Endodermal cell (in vitro differentiated cells): ENCODE data around the gene GDF2. TPM values are rescaled to one million over a fixed set of nuclear protein-coding genes. Genes with fewer than 3 reads are reported as not detected.
A peak's percentile ranks its signal among the peaks of the same experiment; 100 is the strongest.

ENCODE experiments used
- DNase-seq: peaks from one replicate; pipeline ENCODE4 v3.0.0-alpha.2; 2017
- H3K27ac ChIP-seq: 2 replicates; pipeline ENCODE4 v1.5.1; 2013; ENCODE audit warnings: mild to moderate bottlenecking, low read depth, low read length, moderate library complexity
- H3K27me3 ChIP-seq: 2 replicates; pipeline ENCODE4 v1.6.1; 2013; ENCODE audit warnings: mild to moderate bottlenecking, low read length, moderate library complexity; ENCODE audit not compliant: insufficient read depth, control insufficient read depth, poor library complexity, severe bottlenecking
- H3K36me3 ChIP-seq: 2 replicates; pipeline ENCODE4 v1.7.0; 2013; ENCODE audit warnings: mild to moderate bottlenecking, low read length, moderate library complexity; ENCODE audit not compliant: control insufficient read depth, insufficient read depth
- H3K4me1 ChIP-seq: one replicate; pipeline ENCODE4 v1.7.0; 2013; ENCODE audit warnings: low read length; ENCODE audit not compliant: control insufficient read depth, insufficient read depth
- H3K4me3 ChIP-seq: 2 replicates; pipeline ENCODE4 v1.5.1; 2013; ENCODE audit warnings: mild to moderate bottlenecking, low read length, moderate library complexity
- H3K9ac ChIP-seq: 2 replicates; pipeline ENCODE4 v1.6.1; 2013; ENCODE audit warnings: mild to moderate bottlenecking, low read length, moderate library complexity; ENCODE audit not compliant: poor library complexity, severe bottlenecking; ENCODE audit errors: extremely low read depth
- H3K9me3 ChIP-seq: 2 replicates; pipeline ENCODE4 v1.6.1; 2013; ENCODE audit warnings: mild to moderate bottlenecking, low read length, moderate library complexity; ENCODE audit not compliant: control insufficient read depth
- H3K27ac Mint-ChIP-seq: 2 replicates; pipeline ENCODE4 v1.8.0; 2020; ENCODE audit warnings: mixed read lengths
- H3K27me3 Mint-ChIP-seq: 2 replicates; pipeline ENCODE4 v1.8.0; 2021; ENCODE audit warnings: mild to moderate bottlenecking, mixed read lengths; ENCODE audit not compliant: insufficient read depth
- H3K36me3 Mint-ChIP-seq: 2 replicates; pipeline ENCODE4 v1.8.0; 2020; ENCODE audit warnings: low read depth, mixed read lengths
- H3K4me1 Mint-ChIP-seq: 2 replicates; pipeline ENCODE4 v1.8.0; 2020; ENCODE audit warnings: mixed read lengths
- H3K4me3 Mint-ChIP-seq: 2 replicates; pipeline ENCODE4 v1.8.0; 2020; ENCODE audit warnings: mild to moderate bottlenecking, moderate library complexity, mixed read lengths
- H3K9me3 Mint-ChIP-seq: 2 replicates; pipeline ENCODE4 v1.8.0; 2020; ENCODE audit warnings: mild to moderate bottlenecking, mixed read lengths
- WGBS, 2 experiments: methylation state at CpG; one replicate each; pipeline versions ENCODE4 v1.1.5 to v1.1.7; 2013; ENCODE audit warnings: missing lambda C conversion rate in 2 of 2, mixed read lengths in 1 of 2; ENCODE audit not compliant: insufficient coverage in 1 of 2, insufficient read length in 1 of 2; 5-methylcytosine and 5-hydroxymethylcytosine counted together
- total RNA-seq, 2 donors: library from RNA; stranded (reverse); fragmentation: NEBNext Ultra II Directional in 1 of 2; extraction: Animal tissue kit (Norgen Biotek cat#: 25700) in 1 of 2; gene quantifications; 2 replicates in 1 of 2; 3 replicates in 1 of 2; pipeline ENCODE4 v1.2.1, GENCODE V29; 2021
- TF ChIP-seq, protein P1 (sequence below): fragments of 200-600 bp; sonication (generic); conservative IDR thresholded peaks from 2 replicates; pipeline ENCODE4 v1.5.0; 2021; ENCODE audit warnings: antibody characterized with exemption, mild to moderate bottlenecking

Gene GDF2
- total RNA-seq, 2 donors from 2014 or later = not detected

DNA sequence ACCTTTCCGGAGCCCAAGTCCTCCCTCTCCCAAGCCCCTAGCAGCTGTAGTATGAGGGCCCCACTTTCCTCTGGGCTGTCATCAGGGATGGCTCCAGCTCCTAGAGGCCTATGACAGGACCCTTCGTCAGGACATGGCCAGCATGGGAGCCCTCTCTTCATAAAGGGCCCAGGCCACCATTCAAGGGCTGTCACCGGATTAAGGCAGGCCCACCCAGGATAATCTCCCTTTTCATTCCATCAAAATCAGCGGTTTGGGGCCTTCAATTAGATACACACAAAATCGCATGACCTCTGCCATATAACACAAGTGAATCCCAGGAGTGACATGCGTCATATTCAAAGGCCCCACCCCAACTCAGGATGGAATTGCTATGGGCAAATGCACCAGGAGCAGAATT lies 34.4 kb upstream of the GDF2 start:
- no peak overlapping the region for H3K27ac Mint-ChIP-seq
- H3K9ac ChIP-seq = no peak overlapping the region
- WGBS, 2 experiments = 70 to 87% methylated on average over 3 to 6 of the region's 6 CpGs
- no peaks in the 10 kb centered on the region for H3K4me1 ChIP-seq
- DNase-seq = no peak
- H3K27me3 Mint-ChIP-seq = peaks cover 23% of the 10 kb centered on the region
- H3K27ac ChIP-seq = no peak overlapping the region
- no peak overlapping the region for H3K4me3 ChIP-seq
- no peak overlapping the region for H3K4me3 Mint-ChIP-seq
- no peaks in the 10 kb centered on the region for H3K36me3 ChIP-seq
- TF ChIP-seq, protein P1, sequence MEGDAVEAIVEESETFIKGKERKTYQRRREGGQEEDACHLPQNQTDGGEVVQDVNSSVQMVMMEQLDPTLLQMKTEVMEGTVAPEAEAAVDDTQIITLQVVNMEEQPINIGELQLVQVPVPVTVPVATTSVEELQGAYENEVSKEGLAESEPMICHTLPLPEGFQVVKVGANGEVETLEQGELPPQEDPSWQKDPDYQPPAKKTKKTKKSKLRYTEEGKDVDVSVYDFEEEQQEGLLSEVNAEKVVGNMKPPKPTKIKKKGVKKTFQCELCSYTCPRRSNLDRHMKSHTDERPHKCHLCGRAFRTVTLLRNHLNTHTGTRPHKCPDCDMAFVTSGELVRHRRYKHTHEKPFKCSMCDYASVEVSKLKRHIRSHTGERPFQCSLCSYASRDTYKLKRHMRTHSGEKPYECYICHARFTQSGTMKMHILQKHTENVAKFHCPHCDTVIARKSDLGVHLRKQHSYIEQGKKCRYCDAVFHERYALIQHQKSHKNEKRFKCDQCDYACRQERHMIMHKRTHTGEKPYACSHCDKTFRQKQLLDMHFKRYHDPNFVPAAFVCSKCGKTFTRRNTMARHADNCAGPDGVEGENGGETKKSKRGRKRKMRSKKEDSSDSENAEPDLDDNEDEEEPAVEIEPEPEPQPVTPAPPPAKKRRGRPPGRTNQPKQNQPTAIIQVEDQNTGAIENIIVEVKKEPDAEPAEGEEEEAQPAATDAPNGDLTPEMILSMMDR = no peak
- H3K9me3 Mint-ChIP-seq = no peaks in the 10 kb centered on the region
- no peaks in the 10 kb centered on the region for H3K27me3 ChIP-seq
- no peaks in the 10 kb centered on the region for H3K9me3 ChIP-seq
- H3K4me1 Mint-ChIP-seq = no peaks in the 10 kb centered on the region
- no peaks in the 10 kb centered on the region for H3K36me3 Mint-ChIP-seq

DNA sequence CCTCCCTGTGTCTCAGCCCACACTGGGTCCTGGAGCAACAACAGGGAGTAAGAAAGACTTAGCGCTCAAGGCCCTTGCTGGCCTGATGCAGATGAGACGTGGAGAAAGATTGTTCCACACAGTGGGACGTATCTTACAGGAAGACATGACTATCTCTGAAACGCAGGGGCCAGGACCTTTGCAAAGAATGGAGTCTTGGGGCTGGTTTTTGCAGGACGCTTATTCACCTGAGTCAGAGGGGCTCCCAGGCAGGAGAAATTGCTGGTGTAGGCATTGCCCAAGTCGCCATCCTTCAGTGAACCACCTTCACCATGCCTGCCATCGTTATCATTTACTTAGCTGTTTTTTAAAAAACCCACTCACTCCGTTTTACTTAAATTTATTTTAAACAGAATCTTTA lies 34.0 kb upstream of the GDF2 start:
- no peaks in the 10 kb centered on the region for H3K9me3 ChIP-seq
- no peak overlapping the region for H3K27ac ChIP-seq
- WGBS, 2 experiments = 90 to 93% methylated on average over 4 to 8 of the region's 8 CpGs

DNA sequence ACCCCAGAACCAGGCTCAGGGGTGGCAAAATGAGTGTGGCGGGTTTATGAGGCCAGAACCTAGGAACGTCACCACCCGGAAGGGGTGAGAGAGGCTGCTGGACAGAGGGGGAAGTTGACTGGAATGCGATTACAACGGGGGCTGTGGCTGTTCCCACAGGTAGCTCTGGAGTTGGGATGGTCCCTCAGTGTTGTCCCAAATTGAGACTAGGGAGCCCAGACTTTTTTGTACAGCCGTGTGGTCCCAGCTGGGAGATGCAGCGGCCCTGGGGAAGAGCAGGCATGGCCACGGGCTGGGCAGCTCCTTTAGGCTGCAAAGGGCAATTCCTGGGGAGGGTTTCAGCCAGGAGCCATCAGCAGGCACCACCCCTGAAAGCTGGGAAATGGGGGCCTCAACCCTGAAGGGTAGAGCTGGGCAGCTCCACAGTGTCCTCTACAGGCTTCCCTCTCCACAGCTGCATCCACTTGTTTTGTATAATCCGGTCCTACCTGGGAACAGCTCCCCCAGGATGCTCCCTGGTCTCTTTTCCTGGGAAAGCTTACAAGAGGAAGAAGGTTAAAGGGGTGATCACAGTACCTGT lies 33.2 kb upstream of the GDF2 start:
- WGBS, 2 experiments = 40 to 88% methylated on average over 1 to 9 of the region's 9 CpGs
- Histone ChIP-seq H3K27me3 (no peaks in the 10 kb centered on the region), H3K4me1 (no peaks in the 10 kb centered on the region), H3K36me3 (no peaks in the 10 kb centered on the region), H3K27ac (no peak overlapping the region), H3K9ac (no peak overlapping the region), H3K9me3 (no peaks in the 10 kb centered on the region), H3K4me3 (no peak overlapping the region)
- no peak for DNase-seq
- no peak overlapping the region for H3K4me3 Mint-ChIP-seq
- H3K9me3 Mint-ChIP-seq = no peaks in the 10 kb centered on the region
- H3K27me3 Mint-ChIP-seq = peaks cover 27% of the 10 kb centered on the region
- H3K36me3 Mint-ChIP-seq = no peaks in the 10 kb centered on the region
- no peaks in the 10 kb centered on the region for H3K4me1 Mint-ChIP-seq
- TF ChIP-seq, protein P1 = peak; percentile 34
- H3K27ac Mint-ChIP-seq = no peak overlapping the region

More for the DNA sequence above, 34.0 kb upstream of the GDF2 start:
- peaks cover 23% of the 10 kb centered on the region for H3K27me3 Mint-ChIP-seq
- Histone ChIP-seq H3K4me3 (no peak overlapping the region), H3K4me1 (no peaks in the 10 kb centered on the region), H3K36me3 (no peaks in the 10 kb centered on the region), H3K27me3 (no peaks in the 10 kb centered on the region), H3K9ac (no peak overlapping the region)
- TF ChIP-seq, protein P1 = no peak
- no peaks in the 10 kb centered on the region for H3K9me3 Mint-ChIP-seq
- H3K4me1 Mint-ChIP-seq = no peaks in the 10 kb centered on the region
- no peaks in the 10 kb centered on the region for H3K36me3 Mint-ChIP-seq
- H3K4me3 Mint-ChIP-seq = no peak overlapping the region
- DNase-seq = peak; percentile 19
- H3K27ac Mint-ChIP-seq = no peak overlapping the region
